BE2C (cell line): ENCODE data around the gene NPAS3.

Experiments
- DNase-seq: peaks from one replicate; pipeline ENCODE4 v3.0.0-alpha.2; 2020
- H3K27me3 ChIP-seq: fragments of 250-450 bp; sonication (Bioruptor Pico); 2 replicates; pipeline ENCODE4 v1.5.1; 2020; ENCODE audit warnings: mild to moderate bottlenecking
- H3K36me3 ChIP-seq: fragments of 250-450 bp; sonication (Bioruptor Pico); 2 replicates; pipeline ENCODE4 v1.5.1; 2020; ENCODE audit warnings: mild to moderate bottlenecking
- H3K4me1 ChIP-seq: fragments of 250-450 bp; sonication (Bioruptor Pico); 2 replicates; pipeline ENCODE4 v1.5.1; 2020
- H3K4me3 ChIP-seq: 2 replicates; pipeline ENCODE4 v1.5.1; 2011; ENCODE audit warnings: low read depth, low read length
- H3K9me3 ChIP-seq: fragments of 250-450 bp; sonication (Bioruptor Pico); 2 replicates; pipeline ENCODE4 v1.5.1; 2020
- TF ChIP-seq, protein P1 (sequence below): IDR thresholded peaks from 2 replicates; pipeline ENCODE4 v1.5.1; 2012; ENCODE audit warnings: mild to moderate bottlenecking, low read depth, low read length

Gene NPAS3

DNA sequence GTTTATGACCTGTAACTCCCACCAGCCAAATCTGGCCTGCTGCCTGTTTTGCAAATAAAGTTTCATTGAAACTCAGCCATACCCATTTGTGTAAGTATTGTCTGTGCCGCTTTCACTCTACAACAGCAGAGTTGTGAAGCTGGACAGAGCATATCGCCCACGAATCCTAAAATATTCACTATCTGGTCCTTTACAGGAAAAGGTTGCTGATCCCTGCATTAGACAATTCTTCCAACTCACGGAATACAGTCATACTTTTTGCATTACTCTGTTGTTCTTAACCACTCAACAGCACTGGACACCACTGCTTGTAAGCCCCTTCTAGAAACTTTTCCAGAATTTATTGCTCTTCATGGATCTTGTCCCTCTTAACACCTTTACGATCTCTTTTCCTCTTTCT, 576.8 kb downstream of the NPAS3 start:
- Histone ChIP-seq H3K9me3 (no peaks in the 10 kb centered on the region), H3K4me3 (no peak overlapping the region), H3K36me3 (no peaks in the 10 kb centered on the region), H3K27me3 (peaks cover 12% of the 10 kb centered on the region), H3K4me1 (peaks cover 17% of the 10 kb centered on the region)
- DNase-seq, result no peak
- TF ChIP-seq, protein P1, sequence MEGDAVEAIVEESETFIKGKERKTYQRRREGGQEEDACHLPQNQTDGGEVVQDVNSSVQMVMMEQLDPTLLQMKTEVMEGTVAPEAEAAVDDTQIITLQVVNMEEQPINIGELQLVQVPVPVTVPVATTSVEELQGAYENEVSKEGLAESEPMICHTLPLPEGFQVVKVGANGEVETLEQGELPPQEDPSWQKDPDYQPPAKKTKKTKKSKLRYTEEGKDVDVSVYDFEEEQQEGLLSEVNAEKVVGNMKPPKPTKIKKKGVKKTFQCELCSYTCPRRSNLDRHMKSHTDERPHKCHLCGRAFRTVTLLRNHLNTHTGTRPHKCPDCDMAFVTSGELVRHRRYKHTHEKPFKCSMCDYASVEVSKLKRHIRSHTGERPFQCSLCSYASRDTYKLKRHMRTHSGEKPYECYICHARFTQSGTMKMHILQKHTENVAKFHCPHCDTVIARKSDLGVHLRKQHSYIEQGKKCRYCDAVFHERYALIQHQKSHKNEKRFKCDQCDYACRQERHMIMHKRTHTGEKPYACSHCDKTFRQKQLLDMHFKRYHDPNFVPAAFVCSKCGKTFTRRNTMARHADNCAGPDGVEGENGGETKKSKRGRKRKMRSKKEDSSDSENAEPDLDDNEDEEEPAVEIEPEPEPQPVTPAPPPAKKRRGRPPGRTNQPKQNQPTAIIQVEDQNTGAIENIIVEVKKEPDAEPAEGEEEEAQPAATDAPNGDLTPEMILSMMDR, result no peak

DNA sequence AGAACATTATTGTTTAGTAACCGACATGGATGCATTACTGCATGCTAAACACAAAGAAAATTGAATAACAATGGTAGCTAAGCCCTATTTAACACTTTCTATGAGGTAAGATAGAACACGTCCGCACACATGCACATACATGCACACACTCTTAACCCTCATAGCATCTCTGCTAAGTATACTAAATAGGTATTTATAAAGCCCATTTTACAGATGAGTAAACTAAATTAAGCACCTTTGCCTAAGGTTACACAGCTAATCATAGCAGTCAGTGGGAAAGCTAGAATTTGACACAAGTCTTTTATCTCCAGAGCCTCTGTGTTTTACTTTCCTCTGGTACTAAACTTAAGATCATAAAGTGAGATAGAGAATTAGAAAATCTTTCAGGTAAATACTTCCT, 577.2 kb downstream of the NPAS3 start:
- TF ChIP-seq, protein P1, result no peak
- no peak for DNase-seq
- Histone ChIP-seq H3K27me3 (peaks cover 12% of the 10 kb centered on the region), H3K4me3 (no peak overlapping the region), H3K9me3 (no peaks in the 10 kb centered on the region), H3K4me1 (peaks cover 13% of the 10 kb centered on the region), H3K36me3 (no peaks in the 10 kb centered on the region)

DNA sequence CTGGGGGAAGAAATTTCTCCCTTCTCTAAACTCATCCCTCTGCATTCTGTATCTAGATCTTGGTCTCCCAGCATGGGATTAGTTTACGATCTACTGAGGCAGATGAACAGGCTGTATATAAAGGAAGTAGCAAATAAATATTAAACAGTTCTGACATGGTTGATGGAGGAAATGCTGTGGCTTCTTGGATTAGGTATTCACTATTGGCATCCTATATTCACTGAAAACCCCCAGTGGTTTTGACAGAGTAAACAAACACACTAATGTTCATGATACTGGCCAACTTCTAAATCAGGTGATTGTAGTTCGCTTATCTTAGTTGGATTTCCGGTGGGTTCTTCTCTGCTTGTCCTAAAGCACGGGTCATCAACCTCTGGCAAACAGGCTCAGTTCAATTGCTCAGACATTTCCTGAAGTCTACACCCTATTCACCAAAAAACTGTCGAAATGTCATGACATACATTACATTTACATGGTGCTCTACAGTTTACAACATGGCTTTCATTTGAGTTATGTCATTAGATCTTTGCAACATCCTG, 578.3 kb downstream of the NPAS3 start:
- H3K27me3 ChIP-seq, result peaks cover 12% of the 10 kb centered on the region
- DNase-seq, result no peak
- peaks cover 3% of the 10 kb centered on the region for H3K4me1 ChIP-seq
- H3K9me3 ChIP-seq, result no peaks in the 10 kb centered on the region
- no peak overlapping the region for H3K4me3 ChIP-seq
- TF ChIP-seq, protein P1, result no peak
- no peaks in the 10 kb centered on the region for H3K36me3 ChIP-seq

DNA sequence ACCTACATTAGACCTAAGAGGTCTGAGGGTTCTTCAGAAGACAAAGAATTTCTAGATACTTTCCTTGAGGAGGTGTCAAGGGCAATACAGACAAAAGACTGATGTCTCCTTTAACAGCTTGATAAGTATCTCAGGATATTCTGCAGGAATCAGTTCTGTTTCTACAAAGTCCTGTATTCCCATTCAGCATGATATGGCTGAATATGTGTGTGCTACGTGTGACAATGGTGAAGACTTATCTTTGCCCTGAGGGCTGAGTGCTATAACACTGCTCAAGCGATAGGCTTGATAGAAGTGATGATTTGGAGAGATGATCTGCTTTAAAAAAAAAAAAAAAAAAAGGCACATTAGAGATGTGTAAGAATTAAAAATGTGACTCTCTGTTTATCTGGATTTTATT, 582.5 kb downstream of the NPAS3 start:
- no peaks in the 10 kb centered on the region for H3K36me3 ChIP-seq
- TF ChIP-seq, protein P1, result no peak
- H3K4me3 ChIP-seq, result no peak overlapping the region
- no peaks in the 10 kb centered on the region for H3K27me3 ChIP-seq
- no peaks in the 10 kb centered on the region for H3K4me1 ChIP-seq
- DNase-seq, result no peak
- no peaks in the 10 kb centered on the region for H3K9me3 ChIP-seq

DNA sequence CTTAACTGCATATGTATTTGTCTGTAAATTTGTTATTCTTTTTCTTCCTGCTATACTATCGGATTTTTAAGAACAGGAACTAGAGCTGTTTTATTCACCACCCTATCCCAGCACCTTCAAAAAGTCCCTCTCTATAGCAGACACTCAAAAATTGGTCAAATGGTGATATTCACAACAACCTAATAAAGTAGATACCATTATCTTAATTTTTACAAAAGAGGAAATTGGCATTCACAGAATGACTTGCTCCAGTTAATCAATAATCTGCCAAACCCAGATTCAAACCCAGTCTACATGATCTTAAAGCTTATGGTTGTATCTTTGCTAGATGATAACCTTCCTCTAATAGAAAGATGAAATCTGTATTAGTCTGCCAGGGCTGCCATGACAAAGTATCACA, 585.6 kb downstream of the NPAS3 start:
- no peaks in the 10 kb centered on the region for H3K9me3 ChIP-seq
- H3K27me3 ChIP-seq, result no peaks in the 10 kb centered on the region
- no peaks in the 10 kb centered on the region for H3K36me3 ChIP-seq
- DNase-seq, result no peak
- TF ChIP-seq, protein P1, result no peak
- no peaks in the 10 kb centered on the region for H3K4me1 ChIP-seq
- no peak overlapping the region for H3K4me3 ChIP-seq

DNA sequence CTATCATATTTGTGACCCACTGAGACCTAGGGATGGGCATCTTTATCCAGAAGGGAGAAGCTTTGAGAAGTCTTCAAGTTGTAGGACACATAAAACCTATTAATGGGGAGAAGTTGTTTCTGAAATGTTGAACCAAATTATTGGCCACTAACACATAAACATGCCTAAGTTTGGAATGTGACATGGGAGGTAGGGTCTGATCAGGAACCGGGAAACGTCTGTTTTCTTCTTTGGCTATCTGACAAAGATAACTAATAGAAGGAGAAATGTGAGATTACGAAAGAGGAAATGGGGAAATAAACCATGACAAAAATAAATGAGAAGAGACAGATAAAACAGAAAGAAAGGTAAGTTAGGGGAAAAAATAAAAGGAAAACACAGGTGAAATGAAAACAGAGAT, 586.9 kb downstream of the NPAS3 start:
- DNase-seq, result no peak
- no peaks in the 10 kb centered on the region for H3K36me3 ChIP-seq
- H3K27me3 ChIP-seq, result no peaks in the 10 kb centered on the region
- no peak overlapping the region for H3K4me3 ChIP-seq
- H3K4me1 ChIP-seq, result no peaks in the 10 kb centered on the region
- H3K9me3 ChIP-seq, result no peaks in the 10 kb centered on the region
- TF ChIP-seq, protein P1, result no peak
